GM19025 (cell line): Measurements from ENCODE around the gene LMF1.
"Not testable (repeated sequence)": the region's sequence is repeated elsewhere in the genome, so short reads cannot be mapped to it uniquely, and the experiment has no call there.

Experiments
- ATAC-seq: cut with Tn5 transposase; IDR thresholded peaks from one replicate; pipeline ENCODE4 v1.9.1; 2021; ENCODE audit warnings: mild to moderate bottlenecking, low read depth, moderate library complexity; ENCODE audit not compliant: unreplicated experiment

LMF1 gene

GRCh38 chr16:953818-954217 lies 17.0 kb downstream of the LMF1 start:
- not testable (repeated sequence) for ATAC-seq

- no peak for ATAC-seq
Measured at GRCh38 chr16:952321-952720, 18.5 kb downstream of the LMF1 start.

- ATAC-seq, result no peak
Measured at GRCh38 chr16:951660-952301, 19.0 kb downstream of the LMF1 start.

- ATAC-seq, result not testable (repeated sequence)
Measured at GRCh38 chr16:950733-951573, 19.8 kb downstream of the LMF1 start.

GRCh38 chr16:948767-949166 lies 22.0 kb downstream of the LMF1 start:
- not testable (repeated sequence) for ATAC-seq

GRCh38 chr16:947922-948303 lies 22.9 kb downstream of the LMF1 start:
- not testable (repeated sequence) for ATAC-seq

GRCh38 chr16:947255-947921 lies 23.4 kb downstream of the LMF1 start:
- ATAC-seq, result no peak

GRCh38 chr16:946048-946395 lies 24.8 kb downstream of the LMF1 start:
- ATAC-seq, result no peak

GRCh38 chr16:945271-946047 lies 25.3 kb downstream of the LMF1 start:
- no peak for ATAC-seq

GRCh38 chr16:943971-944370 lies 26.8 kb downstream of the LMF1 start:
- ATAC-seq, result no peak

- ATAC-seq, result no peak
Measured at GRCh38 chr16:942436-943060, 28.2 kb downstream of the LMF1 start.

GRCh38 chr16:939941-940340 lies 30.8 kb downstream of the LMF1 start:
- ATAC-seq, result no peak

- no peak for ATAC-seq
Measured at GRCh38 chr16:939311-939710, 31.5 kb downstream of the LMF1 start.

GRCh38 chr16:938752-939151 lies 32.0 kb downstream of the LMF1 start:
- no peak for ATAC-seq

- ATAC-seq, result no peak
Measured at GRCh38 chr16:938136-938535, 32.6 kb downstream of the LMF1 start.

- ATAC-seq, result no peak
Measured at GRCh38 chr16:937723-938122, 33.1 kb downstream of the LMF1 start.

- no peak for ATAC-seq
Measured at GRCh38 chr16:937311-937710, 33.5 kb downstream of the LMF1 start.

GRCh38 chr16:935684-936083 lies 35.1 kb downstream of the LMF1 start:
- ATAC-seq, result no peak

GRCh38 chr16:934178-934577 lies 36.6 kb downstream of the LMF1 start:
- ATAC-seq, result no peak

- no peak for ATAC-seq
Measured at GRCh38 chr16:933581-933980, 37.2 kb downstream of the LMF1 start.
